ENCODE results near the gene NPW. TPM values are rescaled to one million over a fixed set of nuclear protein-coding genes. Genes with fewer than 3 reads are reported as not detected.

Gene NPW
- total and polyA plus RNA-seq, 2 of the 8 experiments (the other 6 are each of a cell fraction or from before 2014, with no cell fraction given), result 4.0 to 10.3 TPM

- no peak overlapping the region for H3K27ac ChIP-seq (ENCODE audit: low read depth, low read length)
- H2BK120ac ChIP-seq (replicated peaks; ENCODE audit: low read depth, low read length), result no peak overlapping the region
- no peak overlapping the region for H3K4me2 ChIP-seq (ENCODE audit: insufficient read depth in 1 of 2, low read depth in 2 of 2, low read length in 2 of 2)
- H3K36me3 ChIP-seq (ENCODE audit: control insufficient read depth in 2 of 4, insufficient read depth in 4 of 4, low read length in 3 of 4), result peaks cover 24 to 52% (median 42%) of the 10 kb centered on the region in 4 experiments
- no peak overlapping the region for H3K4me3 ChIP-seq (ENCODE audit: extremely low read depth in 1 of 4, insufficient read depth in 2 of 4, low read depth in 3 of 4, low read length in 4 of 4)
- no peak overlapping the region for H3K56ac ChIP-seq (replicated peaks; ENCODE audit: insufficient read length, low read depth, low read length)
- ChIA-PET POLR2A (ENCODE audit: partially characterized antibody) (interaction anchor here (2.6 to 28.2 kb wide), 3 partner anchors 20 to 157 kb away, joined by 7 to 736 read pairs (median 9); partner anchors contain the start of genes NDUFB10, RNF151, RPS2 and TBL3), CTCF (ENCODE audit: partially characterized antibody) (interaction anchor here (0.5 to 2.8 kb wide), 4 partner anchors 15 to 294 kb away, joined by 3 to 8 read pairs (median 4); no protein-coding TSS in a partner anchor)
- H3K18ac ChIP-seq (ENCODE audit: extremely low read depth, low read length), result no peak overlapping the region
- no peaks in the 10 kb centered on the region for H3K9me3 ChIP-seq (ENCODE audit: insufficient read depth in 2 of 2, low read depth in 1 of 2, low read length in 1 of 2)
- H3K4ac ChIP-seq (replicated peaks; ENCODE audit: insufficient read length, low read depth, low read length), result no peak overlapping the region
- peaks cover 14 to 29% of the 10 kb centered on the region in 2 experiments for H4K20me1 ChIP-seq (replicated peaks in 1 of 2; ENCODE audit: control insufficient read depth in 1 of 2, insufficient read depth in 2 of 2, low read length in 2 of 2)
- H3K79me2 ChIP-seq (ENCODE audit: control insufficient read depth in 1 of 2, insufficient read depth in 2 of 2, low read length in 2 of 2), result peaks cover 0 to 5% of the 10 kb centered on the region in 2 experiments; a peak in 1 of 4 replicates
- no peak overlapping the region for H4K5ac ChIP-seq (ENCODE audit: insufficient read length, low read depth, low read length)
- TF ChIP-seq ATF3 (IDR thresholded peaks at IDR 0.05; ENCODE audit: insufficient read depth, low read depth, low read length) (no peak), ATF2 (IDR thresholded peaks at IDR 0.05; ENCODE audit: low read length) (no peak), MAX (IDR thresholded peaks at IDR 0.05) (no peak), RNF2 (IDR thresholded peaks at IDR 0.05; ENCODE audit: borderline replicate concordance, low read depth, low read length, missing control alignments, poor library complexity, severe bottlenecking) (no peak), JUND (IDR thresholded peaks at IDR 0.05; ENCODE audit: low read length) (no peak), SP1 (IDR thresholded peaks at IDR 0.05; ENCODE audit: low read depth, low read length) (no peak), SIRT6 (IDR thresholded peaks at IDR 0.05; ENCODE audit: low read length) (no peak), SAP30 (IDR thresholded peaks at IDR 0.05; ENCODE audit: insufficient read depth, insufficient replicate concordance, low read length) (no peak), HDAC6 (IDR thresholded peaks at IDR 0.05; ENCODE audit: low read depth, low read length) (no peak)
- no peak overlapping the region for H3K9ac ChIP-seq (replicated peaks in 1 of 4; ENCODE audit: extremely low read depth in 1 of 4, low read depth in 3 of 4, low read length in 3 of 4)
- H3K23ac ChIP-seq (ENCODE audit: insufficient read length), result no peak overlapping the region
- H2BK5ac ChIP-seq (ENCODE audit: low read depth, low read length), result no peak overlapping the region
- H2BK15ac ChIP-seq (ENCODE audit: low read length), result no peak overlapping the region
- H3K27me3 ChIP-seq (replicated peaks in 1 of 4; ENCODE audit: control insufficient read depth in 3 of 4, extremely low read depth in 1 of 4, insufficient read depth in 3 of 4, low read length in 3 of 4), result peaks cover 0 to under 1% (median 0%) of the 10 kb centered on the region in 4 experiments; a peak in 1 of 7 replicates
- H2AFZ ChIP-seq (ENCODE audit: low read length), result no peak overlapping the region
- no peak overlapping the region for H2BK12ac ChIP-seq (ENCODE audit: low read depth, low read length)
- H3K4me1 ChIP-seq (replicated peaks in 1 of 4; ENCODE audit: control insufficient read depth in 3 of 4, insufficient read depth in 4 of 4, low read length in 3 of 4), result peaks cover 0 to 2% (median under 1%) of the 10 kb centered on the region in 4 experiments; a peak in 3 of 7 replicates
- H4K91ac ChIP-seq (replicated peaks; ENCODE audit: insufficient read length, low read length), result no peak overlapping the region
- H3K79me1 ChIP-seq (ENCODE audit: low read depth, low read length), result no peaks in the 10 kb centered on the region
- no peaks in the 10 kb centered on the region for H3K23me2 ChIP-seq (ENCODE audit: low read depth, low read length)
- FAIRE-seq (no peak), DNase-seq (ENCODE audit: low read depth in 1 of 2, low spot score in 2 of 2) (no peak)
- H2BK20ac ChIP-seq (ENCODE audit: low read length), result no peak overlapping the region
- H4K8ac ChIP-seq (ENCODE audit: extremely low read depth, insufficient read depth, low read length), result no peak overlapping the region
- WGBS, 2 experiments (ENCODE audit: extremely low coverage in 1 of 2, insufficient coverage in 1 of 2, insufficient read length in 1 of 2, insufficient replicate concordance in 2 of 2, low coverage in 1 of 2, low lambda C conversion rate in 2 of 2, missing lambda C conversion rate in 1 of 2), result 92% methylated on average over 24 of the region's 27 CpGs; no CpG with 5 or more reads in 1 of the 2 experiments
- no peak overlapping the region for H3K14ac ChIP-seq (ENCODE audit: insufficient read length)
- H2AK5ac ChIP-seq (ENCODE audit: low read depth, low read length), result no peak overlapping the region
Observed at GRCh38 chr16:1998360-1998835, 21.2 kb upstream of the NPW start.
